IMR-90 (cell line): Measurements from ENCODE around the gene CENPN. TPM values are rescaled to one million over a fixed set of nuclear protein-coding genes. Genes with fewer than 3 reads are reported as not detected.

ENCODE experiments used
- ATAC-seq: fragments of 200-7000 bp; cut with Tn5 transposase; 2 replicates; pipeline ENCODE4 v1.9.1; 2020; ENCODE audit warnings: low read depth, mild to moderate bottlenecking, moderate library complexity
- BruUV-seq: library from RNA; stranded (reverse); fragments of 400-500 nt; replicated peaks from 2 replicates; lab custom pipeline; 2021; lab: Mats Ljungman, UMichigan
- CTCF ChIA-PET: fragments of 300-600 bp; formaldehyde crosslinking; extraction: SDS; loops from one replicate; lab custom pipeline; 2021; ENCODE audit warnings: antibody characterized with exemption; lab: Yijun Ruan, JAX
- POLR2A ChIA-PET: fragments of 300-600 bp; sonication (Branson Sonifier 250); formaldehyde crosslinking; loops from one replicate; lab custom pipeline; 2022; ENCODE audit warnings: antibody characterized with exemption; ENCODE audit not compliant: unreplicated experiment; lab: Charles Lee
- DNase-seq: peaks from one replicate; pipeline ENCODE4 v3.0.0; 2013
- H2AFZ ChIP-seq: replicated peaks from 2 replicates; pipeline ENCODE3; 2013; ENCODE audit warnings: low read length, mild to moderate bottlenecking; ENCODE audit not compliant: poor library complexity
- H2AK5ac ChIP-seq: 2 replicates; pipeline ENCODE4 v1.6.1; 2013; ENCODE audit warnings: low read depth, low read length, inconsistent platforms
- H2AK9ac ChIP-seq: replicated peaks from 2 replicates; pipeline ENCODE3; 2013; ENCODE audit warnings: mild to moderate bottlenecking, low read depth, low read length, moderate library complexity; ENCODE audit not compliant: poor library complexity
- H2BK120ac ChIP-seq: 2 replicates; pipeline ENCODE4 v1.6.1; 2013; ENCODE audit warnings: low read depth, low read length, inconsistent platforms
- H2BK15ac ChIP-seq: 3 replicates; pipeline ENCODE4 v1.6.1; 2013; ENCODE audit warnings: low read depth, low read length, inconsistent platforms
- H2BK20ac ChIP-seq: 2 replicates; pipeline ENCODE4 v1.6.1; 2013; ENCODE audit warnings: low read depth, mild to moderate bottlenecking, inconsistent platforms, low read length, moderate library complexity
- H2BK5ac ChIP-seq: 2 replicates; pipeline ENCODE4 v1.6.1; 2013; ENCODE audit warnings: mild to moderate bottlenecking, low read depth, low read length, inconsistent platforms; ENCODE audit not compliant: poor library complexity, severe bottlenecking
- H3K14ac ChIP-seq: replicated peaks from 2 replicates; pipeline ENCODE4 v1.6.1; 2013; ENCODE audit warnings: low read depth, low read length, inconsistent platforms
- H3K18ac ChIP-seq: 2 replicates; pipeline ENCODE4 v1.6.1; 2013; ENCODE audit warnings: low read depth, low read length, control low read depth
- H3K23ac ChIP-seq: 2 replicates; pipeline ENCODE4 v1.6.1; 2013; ENCODE audit warnings: low read depth, low read length, inconsistent platforms
- H3K27ac ChIP-seq: 2 replicates; pipeline ENCODE4 v1.5.1; 2013; ENCODE audit warnings: mild to moderate bottlenecking, control low read depth, low read length; ENCODE audit not compliant: insufficient read depth
- H3K27me3 ChIP-seq: 2 replicates; pipeline ENCODE4 v1.6.1; 2013; ENCODE audit warnings: low read length; ENCODE audit not compliant: control insufficient read depth, insufficient read depth
- H3K36me3 ChIP-seq: 2 replicates; pipeline ENCODE4 v1.6.1; 2013; ENCODE audit warnings: low read length, mixed read lengths; ENCODE audit not compliant: control insufficient read depth, insufficient read depth
- H3K4ac ChIP-seq: 2 replicates; pipeline ENCODE4 v1.6.1; 2013; ENCODE audit warnings: low read depth, low read length, inconsistent platforms
- H3K4me1 ChIP-seq: 2 replicates; pipeline ENCODE4 v1.6.1; 2013; ENCODE audit warnings: low read length, mixed read lengths; ENCODE audit not compliant: control insufficient read depth, insufficient read depth
- H3K4me2 ChIP-seq: 2 replicates; pipeline ENCODE4 v1.6.1; 2013; ENCODE audit warnings: low read depth, mild to moderate bottlenecking, control low read depth, low read length, moderate library complexity
- H3K4me3 ChIP-seq: 2 replicates; pipeline ENCODE4 v1.5.1; 2013; ENCODE audit warnings: low read depth, mild to moderate bottlenecking, control low read depth, low read length, moderate library complexity; ENCODE audit not compliant: insufficient read depth
- H3K56ac ChIP-seq: 2 replicates; pipeline ENCODE4 v1.6.1; 2013; ENCODE audit warnings: low read length, inconsistent platforms; ENCODE audit not compliant: insufficient read depth; ENCODE audit errors: extremely low read depth
- H3K79me1 ChIP-seq, 2 experiments: 2 replicates each; pipeline ENCODE4 v1.6.1; 2013; ENCODE audit warnings: low read length in 2 of 2, inconsistent platforms in 1 of 2, low read depth in 1 of 2
- H3K9ac ChIP-seq: 2 replicates; pipeline ENCODE4 v1.6.1; 2013; ENCODE audit warnings: low read depth, low read length, control low read depth
- H3K9me1 ChIP-seq: 2 replicates; pipeline ENCODE4 v1.6.1; 2013; ENCODE audit warnings: low read length, inconsistent platforms; ENCODE audit not compliant: insufficient read depth
- H3K9me3 ChIP-seq: 2 replicates; pipeline ENCODE4 v1.6.1; 2013; ENCODE audit warnings: low read length; ENCODE audit not compliant: control insufficient read depth, insufficient read depth
- H4K20me1 ChIP-seq: 2 replicates; pipeline ENCODE4 v1.6.1; 2013; ENCODE audit warnings: low read length, inconsistent platforms; ENCODE audit not compliant: insufficient read depth
- H4K5ac ChIP-seq: 2 replicates; pipeline ENCODE4 v1.6.1; 2013; ENCODE audit warnings: mild to moderate bottlenecking, low read depth, low read length, control low read depth
- H4K8ac ChIP-seq, 2 experiments: 2 replicates each; pipeline ENCODE4 v1.6.1; 2013; ENCODE audit warnings: low read depth in 2 of 2, low read length in 2 of 2, control low read depth in 1 of 2, inconsistent platforms in 1 of 2
- H4K91ac ChIP-seq: 2 replicates; pipeline ENCODE4 v1.6.1; 2013; ENCODE audit warnings: low read depth, low read length, inconsistent platforms; ENCODE audit not compliant: insufficient read depth
- MAZ ChIP-seq: IDR thresholded peaks from 2 replicates; pipeline ENCODE4 v1.6.1; 2012; ENCODE audit warnings: low read depth, mild to moderate bottlenecking, low read length, improper control_type of control experiment, moderate library complexity, borderline replicate concordance
- RAD21 ChIP-seq: IDR thresholded peaks from 2 replicates; pipeline ENCODE4 v1.6.1; 2012; ENCODE audit warnings: low read length, improper control_type of control experiment
- SMC3 ChIP-seq: fragments of 150-350 bp; IDR thresholded peaks from 2 replicates; pipeline ENCODE4 v1.6.1; 2016; ENCODE audit warnings: low read depth, mild to moderate bottlenecking, antibody characterized with exemption, low read length, moderate library complexity
- WGBS, 2 experiments: methylation state at CpG; one replicate each; pipeline versions ENCODE4 v1.1.5 to v1.1.7; 2013; ENCODE audit warnings: missing lambda C conversion rate in 2 of 2; ENCODE audit not compliant: insufficient read length in 1 of 2; ENCODE audit errors: extremely low coverage in 2 of 2; 5-methylcytosine and 5-hydroxymethylcytosine counted together
- dilution Hi-C: fragments of 300-500 bp; cut with HindIII; formaldehyde crosslinking; loops from one replicate; pipeline ENCODE4 v1.14.3; 2018; ENCODE audit warnings: low sequenced_read_pairs; ENCODE audit not compliant: unreplicated experiment
- in situ Hi-C: fragments of 300-500 bp; cut with MboI; formaldehyde crosslinking; loops from 3 replicates; pipeline ENCODE4 v1.14.3; 2019; ENCODE audit warnings: low sequenced_read_pairs, inconsistent platforms, mixed read lengths
- intact Hi-C: fragments of 100-400 bp; cut with micrococcal nuclease; formaldehyde crosslinking; loops from 2 replicates; pipeline ENCODE4 v1.10.0; 2022
- polyA plus RNA-seq, 3 experiments: library from polyadenylated mRNA; depleted of rRNA; stranded (reverse); fragments of >200 nt; gene quantifications; 2 replicates each; pipeline ENCODE4 v1.2.3, GENCODE V29; 2012; ENCODE audit warnings: low replicate concordance in 1 of 3
- total RNA-seq: library from RNA; depleted of rRNA; stranded (reverse); fragments of >200 nt; gene quantifications from 2 replicates; pipeline ENCODE4 v1.2.3, GENCODE V29; 2012
- TF ChIP-seq, protein P1 (sequence below): conservative IDR thresholded peaks from 2 replicates; pipeline ENCODE4 v1.5.1; 2012; ENCODE audit warnings: mild to moderate bottlenecking, low read depth, low read length, improper control_type of control experiment

Gene CENPN
- total and polyA plus RNA-seq, 2 of the 4 experiments (the other 2 are of a cell fraction) = 20.5 to 22.8 TPM

DNA sequence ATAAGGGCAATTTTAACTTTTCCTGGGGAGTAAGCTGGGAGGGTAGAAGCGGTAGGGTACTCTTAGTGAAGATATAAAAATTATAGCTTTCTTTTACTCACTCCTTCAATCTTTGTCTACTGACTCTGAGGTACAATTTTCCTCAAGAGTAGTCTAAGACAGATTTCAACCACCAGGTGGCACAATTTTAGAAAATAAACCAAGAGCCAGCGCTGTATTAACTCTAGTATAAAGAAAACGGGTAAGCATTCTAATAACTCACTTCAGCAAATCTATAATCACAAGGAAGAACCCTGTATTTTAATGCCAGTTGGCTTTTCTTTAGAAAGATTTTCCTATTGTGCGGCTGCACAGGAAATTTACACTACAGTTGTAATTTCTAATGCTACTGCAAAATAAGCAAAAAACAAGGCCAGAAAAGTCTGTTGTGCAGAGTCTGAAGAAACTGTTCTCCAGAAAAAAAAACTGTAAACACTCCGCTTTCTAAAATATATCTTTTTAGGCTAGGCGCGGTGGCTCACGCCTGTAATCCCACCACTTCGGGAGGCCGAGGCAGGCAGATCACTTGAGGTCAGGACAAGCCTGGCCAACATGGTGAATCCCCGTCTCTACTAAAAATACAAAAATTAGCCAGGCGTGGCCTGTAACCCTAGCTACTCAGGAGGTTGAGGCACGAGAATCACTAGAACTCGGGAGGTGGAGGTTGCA is 2.2 kb upstream of the CENPN start:
- H3K56ac ChIP-seq = no peak overlapping the region
- peak overlapping the region; percentile 83 for H3K4me2 ChIP-seq
- peak; percentile 62 for DNase-seq
- no peak overlapping the region for H2AK9ac ChIP-seq
- H3K14ac ChIP-seq = peak overlapping the region; percentile 60; the same call in 1 of the 2 replicates
- H2AK5ac ChIP-seq = no peak overlapping the region; the same call in 1 of the 2 replicates
- no peak overlapping the region; the same call in 1 of the 2 replicates for H3K27ac ChIP-seq
- H3K4me1 ChIP-seq = peaks cover 2% of the 10 kb centered on the region; the same call in 1 of the 2 replicates
- POLR2A ChIA-PET = no interaction called here
- H2BK120ac ChIP-seq = no peak overlapping the region
- no peak overlapping the region for H4K91ac ChIP-seq
- H2AFZ ChIP-seq = no peak overlapping the region
- in situ Hi-C loops (no loop called here), intact Hi-C loops (no loop called here), dilution Hi-C loops (no loop called here)
- H3K4me3 ChIP-seq = no peak overlapping the region; the same call in 1 of the 2 replicates
- no peak overlapping the region; the same call in none of the 2 replicates for H3K4ac ChIP-seq
- H3K9me3 ChIP-seq = no peaks in the 10 kb centered on the region
- no peak overlapping the region for H2BK15ac ChIP-seq
- no peak overlapping the region for H3K18ac ChIP-seq
- no peaks in the 10 kb centered on the region for H3K27me3 ChIP-seq
- H3K36me3 ChIP-seq = no peaks in the 10 kb centered on the region
- BruUV-seq = no TSS peak
- 65% methylated on average over 7 of the region's 14 CpGs; no CpG with 5 or more reads in 1 of the 2 experiments for WGBS, 2 experiments
- no peak for ATAC-seq
- CTCF ChIA-PET = interaction anchor here (0.6 to 1.1 kb wide), 12 partner anchors 11 to 205 kb away, joined by 3 to 9 read pairs (median 3); no protein-coding TSS in a partner anchor
- H3K79me1 ChIP-seq = peaks cover 17 to 57% of the 10 kb centered on the region in 2 experiments; a peak in 3 of 4 replicates
- no peak overlapping the region for H2BK20ac ChIP-seq
- peaks cover 6% of the 10 kb centered on the region; the same call in 1 of the 2 replicates for H3K9me1 ChIP-seq
- H3K23ac ChIP-seq = peak overlapping the region; percentile 66; the same call in 1 of the 2 replicates
- H2BK5ac ChIP-seq = no peak overlapping the region
- peak overlapping the region in 1 of 2 experiments; percentile 48; a peak in 1 of 4 replicates for H4K8ac ChIP-seq
- no peak overlapping the region for H4K5ac ChIP-seq
- peaks cover 20% of the 10 kb centered on the region for H4K20me1 ChIP-seq
- TF ChIP-seq RAD21 = peak; percentile 27
- TF ChIP-seq, protein P1, sequence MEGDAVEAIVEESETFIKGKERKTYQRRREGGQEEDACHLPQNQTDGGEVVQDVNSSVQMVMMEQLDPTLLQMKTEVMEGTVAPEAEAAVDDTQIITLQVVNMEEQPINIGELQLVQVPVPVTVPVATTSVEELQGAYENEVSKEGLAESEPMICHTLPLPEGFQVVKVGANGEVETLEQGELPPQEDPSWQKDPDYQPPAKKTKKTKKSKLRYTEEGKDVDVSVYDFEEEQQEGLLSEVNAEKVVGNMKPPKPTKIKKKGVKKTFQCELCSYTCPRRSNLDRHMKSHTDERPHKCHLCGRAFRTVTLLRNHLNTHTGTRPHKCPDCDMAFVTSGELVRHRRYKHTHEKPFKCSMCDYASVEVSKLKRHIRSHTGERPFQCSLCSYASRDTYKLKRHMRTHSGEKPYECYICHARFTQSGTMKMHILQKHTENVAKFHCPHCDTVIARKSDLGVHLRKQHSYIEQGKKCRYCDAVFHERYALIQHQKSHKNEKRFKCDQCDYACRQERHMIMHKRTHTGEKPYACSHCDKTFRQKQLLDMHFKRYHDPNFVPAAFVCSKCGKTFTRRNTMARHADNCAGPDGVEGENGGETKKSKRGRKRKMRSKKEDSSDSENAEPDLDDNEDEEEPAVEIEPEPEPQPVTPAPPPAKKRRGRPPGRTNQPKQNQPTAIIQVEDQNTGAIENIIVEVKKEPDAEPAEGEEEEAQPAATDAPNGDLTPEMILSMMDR = peak; percentile 52
- peak; percentile 36 for TF ChIP-seq SMC3
- no peak for TF ChIP-seq MAZ
- H3K9ac ChIP-seq = 0 out of 2 replicates have a peak overlapping the region, but pooled peaks have one; percentile 51
